Measurements from ENCODE around the gene DHODH. TPM values are rescaled to one million over a fixed set of nuclear protein-coding genes. Genes with fewer than 3 reads are reported as not detected.

DHODH gene
- total and polyA plus RNA-seq, 4 donors = 14.4 to 150 (median 79.4) TPM

- H3K27ac ChIP-seq (ENCODE audit: low read depth in 1 of 2, low read length in 2 of 2) = peak overlapping the region; percentile 88 to 95
- peaks cover 6 to 47% (median 21%) of the 10 kb centered on the region in 4 donors for H3K4me1 ChIP-seq (ENCODE audit: control insufficient read depth in 4 of 4, insufficient read depth in 4 of 4, low read length in 3 of 4)
- H3K4me3 ChIP-seq (ENCODE audit: low read depth in 1 of 3, low read length in 3 of 3) = no peak overlapping the region
- H3K36me3 ChIP-seq (ENCODE audit: control insufficient read depth in 4 of 4, insufficient read depth in 3 of 4, low read depth in 1 of 4, low read length in 3 of 4) = no peaks in the 10 kb centered on the region
- TF ChIP-seq RAD21 (IDR thresholded peaks at IDR 0.05) (no peak), RXRA (IDR thresholded peaks at IDR 0.05) (no peak), HNF4A (conservative IDR thresholded peaks at IDR 0.05) (no peak), YY1 (IDR thresholded peaks at IDR 0.05) (no peak), GABPA (IDR thresholded peaks at IDR 0.05 in 1 of 2, conservative IDR thresholded peaks at IDR 0.05 in 1 of 2) (no peak), EGR1 (IDR thresholded peaks at IDR 0.05; ENCODE audit: low read depth in 2 of 2) (no peak), MAX (IDR thresholded peaks at IDR 0.05) (no peak), NR2F2 (IDR thresholded peaks at IDR 0.05) (no peak), HNF4G (IDR thresholded peaks at IDR 0.05) (no peak), ZBTB33 (IDR thresholded peaks at IDR 0.05) (no peak), FOXA2 (IDR thresholded peaks at IDR 0.05) (no peak), JUND (IDR thresholded peaks at IDR 0.05) (no peak), ATF3 (IDR thresholded peaks at IDR 0.05) (no peak)
- DNase-seq (ENCODE audit: low spot score) = no peak
- H3K27me3 ChIP-seq (ENCODE audit: control insufficient read depth in 4 of 4, insufficient read depth in 4 of 4, low read length in 3 of 4) = no peaks in the 10 kb centered on the region
- WGBS = 47% methylated on average over 6 of the region's 6 CpGs
- H3K9me3 ChIP-seq (ENCODE audit: control insufficient read depth in 4 of 4, low read length in 3 of 4) = peaks cover 0 to 2% (median 0%) of the 10 kb centered on the region in 4 donors
- H3K9ac ChIP-seq (ENCODE audit: low read depth in 1 of 2, low read length in 2 of 2) = peak overlapping the region in 1 of 2 donors; percentile 36
Observed at GRCh38 chr16:72044296-72044695, 35.8 kb downstream of the DHODH start.

- WGBS = 29% methylated on average over 2 of the region's 2 CpGs
- H3K4me3 ChIP-seq (ENCODE audit: low read depth in 1 of 3, low read length in 3 of 3) = no peak overlapping the region
- H3K4me1 ChIP-seq (ENCODE audit: control insufficient read depth in 4 of 4, insufficient read depth in 4 of 4, low read length in 3 of 4) = peaks cover 6 to 49% (median 21%) of the 10 kb centered on the region in 4 donors
- H3K9ac ChIP-seq (ENCODE audit: low read depth in 1 of 2, low read length in 2 of 2) = no peak overlapping the region
- no peak for DNase-seq (ENCODE audit: low spot score)
- peak overlapping the region; percentile 88 to 95 for H3K27ac ChIP-seq (ENCODE audit: low read depth in 1 of 2, low read length in 2 of 2)
- TF ChIP-seq ZBTB33 (IDR thresholded peaks at IDR 0.05) = peak; percentile 43
- TF ChIP-seq EGR1 (IDR thresholded peaks at IDR 0.05; ENCODE audit: low read depth in 2 of 2) = peak in 1 of 2 donors; percentile 45
- TF ChIP-seq HNF4A (conservative IDR thresholded peaks at IDR 0.05) = peak; percentile 79 to 91
- TF ChIP-seq NR2F2 (IDR thresholded peaks at IDR 0.05) = no peak
- no peak for TF ChIP-seq HNF4G (IDR thresholded peaks at IDR 0.05)
- TF ChIP-seq JUND (IDR thresholded peaks at IDR 0.05) = peak; percentile 42 to 62
- peak; percentile 83 for TF ChIP-seq FOXA2 (IDR thresholded peaks at IDR 0.05)
- peak; percentile 51 to 83 for TF ChIP-seq RXRA (IDR thresholded peaks at IDR 0.05)
- TF ChIP-seq ATF3 (IDR thresholded peaks at IDR 0.05) = no peak
- TF ChIP-seq GABPA (IDR thresholded peaks at IDR 0.05 in 1 of 2, conservative IDR thresholded peaks at IDR 0.05 in 1 of 2) = no peak
- TF ChIP-seq MAX (IDR thresholded peaks at IDR 0.05) = peak; percentile 87
- TF ChIP-seq YY1 (IDR thresholded peaks at IDR 0.05) = peak; percentile 89
- peak; percentile 74 for TF ChIP-seq SP1 (IDR thresholded peaks at IDR 0.05)
- TF ChIP-seq REST (IDR thresholded peaks at IDR 0.05) = peak; percentile 58
- TF ChIP-seq RAD21 (IDR thresholded peaks at IDR 0.05) = peak; percentile 11 to 37
- no peak for TF ChIP-seq CTCF (IDR thresholded peaks at IDR 0.05; ENCODE audit: low read depth, low read length, missing input control)
- TF ChIP-seq FOXA1 (IDR thresholded peaks at IDR 0.05) = peak; percentile 26
- peak; percentile 52 for TF ChIP-seq TAF1 (conservative IDR thresholded peaks at IDR 0.05)
- H3K36me3 ChIP-seq (ENCODE audit: control insufficient read depth in 4 of 4, insufficient read depth in 3 of 4, low read depth in 1 of 4, low read length in 3 of 4) = no peaks in the 10 kb centered on the region
- peaks cover 0 to 2% (median 0%) of the 10 kb centered on the region in 4 donors for H3K9me3 ChIP-seq (ENCODE audit: control insufficient read depth in 4 of 4, low read length in 3 of 4)
- H3K27me3 ChIP-seq (ENCODE audit: control insufficient read depth in 4 of 4, insufficient read depth in 4 of 4, low read length in 3 of 4) = no peaks in the 10 kb centered on the region
Observed at GRCh38 chr16:72044825-72045359, 36.3 kb downstream of the DHODH start.

All from liver (tissue), 9 donors.